ENCODE measurements around the gene NLRP5. TPM values are rescaled to one million over a fixed set of nuclear protein-coding genes. Genes with fewer than 3 reads are reported as not detected.
A peak's percentile ranks its signal among the peaks of the same experiment; 100 is the strongest.
"Not testable (repeated sequence)": the region's sequence is repeated elsewhere in the genome, so short reads cannot be mapped to it uniquely, and the experiment has no call there.

NLRP5 gene
- total RNA-seq, 2 donors from 2014 or later, result 0.34 TPM; not detected in 1

DNA sequence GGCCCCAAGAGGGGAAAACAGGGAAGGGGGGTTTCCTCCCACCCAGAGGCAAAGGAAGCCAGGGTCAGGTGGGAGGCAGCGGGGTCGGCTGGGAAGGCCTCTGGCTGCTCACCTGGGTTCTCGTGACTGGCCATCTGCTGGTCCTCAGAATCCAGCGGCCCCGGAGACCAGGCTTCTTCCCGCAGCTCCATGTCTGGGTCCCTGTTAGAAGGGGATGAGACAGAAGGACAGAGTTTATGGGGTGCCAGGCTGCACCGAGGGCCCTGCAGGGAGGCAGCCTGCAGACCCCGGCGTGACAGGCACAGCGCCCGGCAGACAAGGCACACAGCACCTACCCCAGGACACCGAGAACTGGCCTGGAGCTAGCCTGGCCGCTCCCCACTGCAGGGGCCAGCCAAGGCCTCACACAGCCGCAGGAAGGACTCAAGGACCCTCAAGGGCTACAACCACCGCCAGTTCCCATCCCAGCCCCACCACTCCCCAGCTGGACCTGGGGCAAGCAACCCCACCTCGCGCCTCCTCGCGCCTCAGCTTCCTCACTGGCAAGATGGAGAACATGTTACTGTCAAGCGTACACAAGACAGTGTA, 116.5 kb downstream of the NLRP5 start:
- WGBS, result 87% methylated on average over 20 of the region's 20 CpGs

DNA sequence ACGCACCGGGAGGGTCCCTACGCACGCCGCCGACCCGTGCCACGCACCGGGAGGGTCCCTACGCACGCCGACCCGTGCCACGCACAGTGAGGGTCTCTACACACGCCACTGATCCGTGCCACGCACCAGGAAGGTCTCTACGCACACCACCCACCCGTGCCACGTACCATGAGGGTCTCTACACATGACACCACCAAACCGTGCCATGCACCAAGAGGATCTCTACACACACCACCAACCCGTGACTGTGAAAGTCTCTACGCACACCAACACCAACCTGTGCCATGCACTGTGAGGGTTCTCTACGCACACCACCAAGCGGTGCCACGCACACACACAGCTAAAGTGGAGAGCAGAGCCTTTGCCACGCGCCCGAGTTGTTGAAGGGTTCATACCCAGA, 117.8 kb downstream of the NLRP5 start:
- no peak for DNase-seq (ENCODE audit: low spot score)
- no peak overlapping the region for H3K27ac ChIP-seq

More for the DNA sequence above, 116.5 kb downstream of the NLRP5 start:
- peaks cover 0 to 4% of the 10 kb centered on the region in 2 donors for H3K36me3 ChIP-seq
- H3K4me1 ChIP-seq (replicated peaks), result peaks cover 6% of the 10 kb centered on the region
- no peaks in the 10 kb centered on the region for H3K9me3 ChIP-seq
- no peak for DNase-seq (ENCODE audit: low spot score)
- no peak overlapping the region for H3K27ac ChIP-seq
- no peaks in the 10 kb centered on the region for H3K27me3 ChIP-seq (replicated peaks; ENCODE audit: insufficient read depth)
- intact Hi-C loops (cut with DNase I), result no loop called here
- H3K4me3 ChIP-seq, result no peak overlapping the region
- TF ChIP-seq, protein P1, sequence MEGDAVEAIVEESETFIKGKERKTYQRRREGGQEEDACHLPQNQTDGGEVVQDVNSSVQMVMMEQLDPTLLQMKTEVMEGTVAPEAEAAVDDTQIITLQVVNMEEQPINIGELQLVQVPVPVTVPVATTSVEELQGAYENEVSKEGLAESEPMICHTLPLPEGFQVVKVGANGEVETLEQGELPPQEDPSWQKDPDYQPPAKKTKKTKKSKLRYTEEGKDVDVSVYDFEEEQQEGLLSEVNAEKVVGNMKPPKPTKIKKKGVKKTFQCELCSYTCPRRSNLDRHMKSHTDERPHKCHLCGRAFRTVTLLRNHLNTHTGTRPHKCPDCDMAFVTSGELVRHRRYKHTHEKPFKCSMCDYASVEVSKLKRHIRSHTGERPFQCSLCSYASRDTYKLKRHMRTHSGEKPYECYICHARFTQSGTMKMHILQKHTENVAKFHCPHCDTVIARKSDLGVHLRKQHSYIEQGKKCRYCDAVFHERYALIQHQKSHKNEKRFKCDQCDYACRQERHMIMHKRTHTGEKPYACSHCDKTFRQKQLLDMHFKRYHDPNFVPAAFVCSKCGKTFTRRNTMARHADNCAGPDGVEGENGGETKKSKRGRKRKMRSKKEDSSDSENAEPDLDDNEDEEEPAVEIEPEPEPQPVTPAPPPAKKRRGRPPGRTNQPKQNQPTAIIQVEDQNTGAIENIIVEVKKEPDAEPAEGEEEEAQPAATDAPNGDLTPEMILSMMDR (IDR thresholded peaks at IDR 0.05), result no peak
- TF ChIP-seq POLR2AphosphoS5 (IDR thresholded peaks at IDR 0.05) (no peak), POLR2A (IDR thresholded peaks at IDR 0.05) (no peak)

DNA sequence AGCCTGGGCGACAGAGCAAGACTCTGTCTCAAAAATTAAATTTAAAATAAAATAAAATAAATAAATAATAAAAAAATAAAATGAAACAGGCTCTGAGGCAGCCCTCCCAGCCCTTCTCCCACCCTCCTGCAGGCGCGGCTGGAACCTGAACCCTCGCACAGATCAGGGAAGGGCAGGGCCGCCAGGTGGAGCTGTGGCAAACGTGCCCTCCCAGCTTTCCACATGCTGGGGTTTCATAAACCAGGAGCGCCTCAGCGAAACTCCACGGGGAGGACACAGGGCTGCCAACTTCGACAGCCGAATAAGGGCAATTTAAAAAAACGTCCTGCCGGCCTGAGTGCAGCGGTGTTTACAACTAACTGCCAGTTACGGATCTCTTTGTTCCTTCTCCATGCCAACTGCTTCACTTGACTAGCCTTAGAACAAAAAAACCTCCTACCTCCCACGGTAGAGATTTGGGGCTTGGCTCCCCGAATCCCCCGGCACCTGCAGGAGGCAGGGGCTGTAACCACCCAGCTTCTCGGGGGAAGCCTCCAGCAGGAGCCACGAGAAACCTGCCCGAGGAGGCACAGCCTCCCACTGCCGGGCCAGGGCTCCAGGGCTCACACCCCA, 118.6 kb downstream of the NLRP5 start:
- peaks cover 0 to 4% of the 10 kb centered on the region in 2 donors for H3K36me3 ChIP-seq
- WGBS, result 11% methylated on average over 22 of the region's 22 CpGs
- peak overlapping the region in 1 of 2 donors; percentile 1 for H3K4me3 ChIP-seq
- no peaks in the 10 kb centered on the region for H3K27me3 ChIP-seq (replicated peaks; ENCODE audit: insufficient read depth)
- intact Hi-C loops (cut with DNase I), result loop anchor here (2.0 kb wide), 2 partner anchors 36 to 68 kb away; partner anchors contain the start of gene ZNF444
- peak; percentile 90 for TF ChIP-seq POLR2AphosphoS5 (IDR thresholded peaks at IDR 0.05)
- TF ChIP-seq, protein P1 (IDR thresholded peaks at IDR 0.05), result peak; percentile 70 to 93 (median 88)
- no peak for TF ChIP-seq POLR2A (IDR thresholded peaks at IDR 0.05)
- H3K9me3 ChIP-seq, result no peaks in the 10 kb centered on the region
- peaks cover 18% of the 10 kb centered on the region for H3K4me1 ChIP-seq (replicated peaks)
- peak overlapping the region; percentile 77 to 83 for H3K27ac ChIP-seq
- DNase-seq (ENCODE audit: low spot score), result peak; percentile 93

More for the DNA sequence above, 117.8 kb downstream of the NLRP5 start:
- intact Hi-C loops (cut with DNase I), result loop anchor here (2.0 kb wide), 2 partner anchors 36 to 68 kb away; partner anchors contain the start of gene ZNF444
- Histone ChIP-seq H3K36me3 (peaks cover 0 to 4% of the 10 kb centered on the region in 2 donors), H3K27me3 (replicated peaks; ENCODE audit: insufficient read depth) (no peaks in the 10 kb centered on the region), H3K4me3 (no peak overlapping the region), H3K9me3 (no peaks in the 10 kb centered on the region), H3K4me1 (replicated peaks) (peaks cover 17% of the 10 kb centered on the region)
- TF ChIP-seq, protein P1 (IDR thresholded peaks at IDR 0.05), result no peak
- TF ChIP-seq POLR2AphosphoS5 (IDR thresholded peaks at IDR 0.05) (no peak), POLR2A (IDR thresholded peaks at IDR 0.05) (no peak)
- 97% methylated on average over 22 of the region's 29 CpGs for WGBS

DNA sequence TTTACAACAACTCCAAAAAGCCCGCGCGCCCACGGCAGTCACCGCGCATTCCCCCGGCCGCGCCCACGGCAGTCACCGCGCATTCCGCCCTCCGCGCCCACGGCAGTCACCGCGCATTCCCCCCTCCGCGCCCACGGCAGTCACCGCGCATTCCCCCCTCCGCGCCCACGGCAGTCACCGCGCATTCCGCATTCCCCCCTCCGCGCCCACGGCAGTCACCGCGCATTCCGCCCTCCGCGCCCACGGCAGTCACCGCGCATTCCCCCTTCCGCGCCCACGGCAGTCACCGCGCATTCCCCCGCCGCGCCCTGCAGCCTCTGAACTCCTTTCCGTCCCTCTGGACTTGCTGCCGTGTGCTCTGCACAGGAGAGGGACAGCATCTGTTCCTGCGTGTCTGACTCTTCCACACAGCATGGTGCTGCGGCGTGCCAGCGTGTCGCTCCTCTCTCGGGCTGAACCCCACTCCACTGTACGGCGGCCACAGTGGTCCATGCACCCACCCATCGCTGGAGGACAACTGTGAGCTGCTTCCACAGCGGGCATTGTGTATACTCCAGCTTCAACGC, 119.3 kb downstream of the NLRP5 start:
- not testable (repeated sequence) for H3K36me3 ChIP-seq; DNase-seq (ENCODE audit: low spot score); H3K27me3 ChIP-seq (replicated peaks; ENCODE audit: insufficient read depth); H3K4me3 ChIP-seq; H3K9me3 ChIP-seq
- WGBS, result 84% methylated on average over 61 of the region's 61 CpGs
- intact Hi-C loops (cut with DNase I), result loop anchor here (2.0 kb wide), 2 partner anchors 35 to 67 kb away; partner anchors contain the start of gene ZNF444
- peaks cover 25% of the 10 kb centered on the region for H3K4me1 ChIP-seq (replicated peaks)
- H3K27ac ChIP-seq, result peak overlapping the region; percentile 77 to 83

DNA sequence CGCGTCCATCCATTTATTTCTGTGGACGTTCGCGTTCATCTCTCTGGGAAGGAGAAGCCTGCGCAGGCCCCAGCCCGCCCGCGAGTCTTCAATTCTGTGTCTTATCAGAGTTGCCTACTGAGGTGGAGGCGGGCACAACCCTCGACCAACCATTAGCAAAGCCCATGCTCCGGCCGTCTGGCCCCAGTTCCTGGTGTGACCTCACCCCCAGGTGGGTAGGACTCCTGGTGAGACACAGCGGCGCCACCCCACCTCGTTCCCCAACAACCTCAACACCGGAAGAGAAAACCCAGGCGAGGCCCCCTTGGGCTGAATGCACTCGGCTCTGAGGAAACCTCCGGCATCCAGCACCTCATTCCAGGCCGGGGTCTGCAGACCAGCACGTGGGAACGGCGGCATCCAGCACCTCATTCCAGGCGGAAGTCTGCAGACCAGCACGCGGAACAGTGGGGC, 119.8 kb downstream of the NLRP5 start:
- no peak for TF ChIP-seq POLR2AphosphoS5 (IDR thresholded peaks at IDR 0.05)
- TF ChIP-seq, protein P1 (IDR thresholded peaks at IDR 0.05), result no peak
- TF ChIP-seq POLR2A (IDR thresholded peaks at IDR 0.05), result no peak
- Histone ChIP-seq H3K27ac (peak overlapping the region in 1 of 2 donors; percentile 77), H3K36me3 (peaks cover 0 to 4% of the 10 kb centered on the region in 2 donors), H3K4me1 (replicated peaks) (peaks cover 30% of the 10 kb centered on the region), H3K4me3 (no peak overlapping the region), H3K9me3 (no peaks in the 10 kb centered on the region), H3K27me3 (replicated peaks; ENCODE audit: insufficient read depth) (no peaks in the 10 kb centered on the region)
- WGBS, result 82% methylated on average over 27 of the region's 27 CpGs
- no peak for DNase-seq (ENCODE audit: low spot score)
- intact Hi-C loops (cut with DNase I), result no loop called here
